Adrenal gland (tissue), 12 donors: ENCODE results near the gene MGME1. TPM values are rescaled to one million over a fixed set of nuclear protein-coding genes. Genes with fewer than 3 reads are reported as not detected.

Experiments
- DNase-seq, 7 donors: peaks; one replicate each; pipeline ENCODE4 v3.0.0-alpha.2; 2019 to 2020
- H3K27ac ChIP-seq, 5 donors: fragments of 200-600 bp; sonication (generic) in 4 of 5; 1 replicate in 3 of 5; 2 replicates in 2 of 5; pipeline versions ENCODE4 v1.5.1 to v1.8.0; 2016 to 2020; ENCODE audit warnings: mild to moderate bottlenecking in 1 of 5
- H3K27me3 ChIP-seq: fragments of 200-600 bp; 2 replicates; pipeline ENCODE4 v1.8.0; 2021
- H3K36me3 ChIP-seq, 2 donors: fragments of 200-600 bp; replicated peaks in 1 of 2; 1 replicate in 1 of 2; 2 replicates in 1 of 2; pipeline versions ENCODE4 v1.5.1 to v1.8.0; 2018 to 2022
- H3K4me1 ChIP-seq, 2 donors: fragments of 200-600 bp; replicated peaks in 1 of 2; 1 replicate in 1 of 2; 2 replicates in 1 of 2; pipeline versions ENCODE4 v1.5.1 to v1.8.0; 2018 to 2021
- H3K4me3 ChIP-seq, 4 donors: fragments of 200-600 bp; sonication (generic) in 3 of 4; one replicate each; pipeline ENCODE4 v1.5.1; 2016 to 2018
- H3K9me3 ChIP-seq, 3 donors: fragments of 200-600 bp; sonication (generic) in 1 of 3; replicated peaks in 1 of 3; 1 replicate in 2 of 3; 2 replicates in 1 of 3; pipeline versions ENCODE4 v1.5.1 to v1.8.0; 2016 to 2021
- CTCF ChIP-seq, 6 experiments: fragments of 450-650 bp in 4 of 6; fragments of 200-600 bp in 2 of 6; sonication (generic) in 1 of 6; IDR thresholded peaks; 1 replicate in 5 of 6; 2 replicates in 1 of 6; pipeline versions ENCODE4 v1.5.1 to v1.8.0; 2016 to 2021; ENCODE audit warnings: antibody characterized with exemption in 6 of 6, mild to moderate bottlenecking in 2 of 6, moderate library complexity in 1 of 6
- POLR2A ChIP-seq, 2 donors: fragments of 450-650 bp; IDR thresholded peaks; one replicate each; pipeline ENCODE4 v1.6.1; 2017; ENCODE audit warnings: antibody characterized with exemption in 2 of 2, mild to moderate bottlenecking in 2 of 2, moderate library complexity in 1 of 2
- WGBS, 4 donors: extraction: QIAGEN DNeasy Blood & Tissue Kit in 2 of 4; methylation state at CpG; one replicate each; pipeline versions ENCODE4 v1.1.5 to v1.1.7; 2013 to 2017; 5-methylcytosine and 5-hydroxymethylcytosine counted together
- intact Hi-C, 2 donors: fragments of 100-400 bp; cut with DNase I; formaldehyde crosslinking; loops; one replicate each; pipeline versions ENCODE4 v1.14.1 to v1.15.0; 2022 to 2023
- polyA plus RNA-seq, 3 donors: library from polyadenylated mRNA; stranded (reverse); fragments of 200-250 nt in 2 of 3; fragments of 350-450 nt in 1 of 3; fragmentation: Illumina TruSeq in 1 of 3; extraction: RNeasy Lipid Tissue Mini Kit (QIAGEN cat#74804) in 1 of 3; gene quantifications; one replicate each; pipeline ENCODE4 v1.2.3, GENCODE V29; 2013 to 2014
- total RNA-seq, 9 donors: library from RNA; depleted of rRNA in 4 of 9; stranded (reverse); fragments of >200 nt in 4 of 9; fragments of 120-200 nt in 1 of 9; fragmentation: NEBNext Ultra II Directional in 1 of 9; extraction: Animal tissue kit (Norgen Biotek cat#: 25700) in 1 of 9; gene quantifications; one replicate each; pipeline versions ENCODE4 v1.1.0 to v1.2.4, GENCODE V29; 2013 to 2023
- donor health status: healthy with polysubstance abuse.
- donor health status: Bipolar disorder and iron deficiency.
- donor health status: DM: yes; HTN: yes; CAD: no.
- donor health status: DM: no; HTN: no; CAD: no.
- donor health status: DM: no; HTN: no; CAD: no.
- donor health status: DM: yes; HTN: yes; CAD: no.

MGME1 gene
- total and polyA plus RNA-seq, 12 donors = 11.0 to 30.0 (median 20.5) TPM

DNA sequence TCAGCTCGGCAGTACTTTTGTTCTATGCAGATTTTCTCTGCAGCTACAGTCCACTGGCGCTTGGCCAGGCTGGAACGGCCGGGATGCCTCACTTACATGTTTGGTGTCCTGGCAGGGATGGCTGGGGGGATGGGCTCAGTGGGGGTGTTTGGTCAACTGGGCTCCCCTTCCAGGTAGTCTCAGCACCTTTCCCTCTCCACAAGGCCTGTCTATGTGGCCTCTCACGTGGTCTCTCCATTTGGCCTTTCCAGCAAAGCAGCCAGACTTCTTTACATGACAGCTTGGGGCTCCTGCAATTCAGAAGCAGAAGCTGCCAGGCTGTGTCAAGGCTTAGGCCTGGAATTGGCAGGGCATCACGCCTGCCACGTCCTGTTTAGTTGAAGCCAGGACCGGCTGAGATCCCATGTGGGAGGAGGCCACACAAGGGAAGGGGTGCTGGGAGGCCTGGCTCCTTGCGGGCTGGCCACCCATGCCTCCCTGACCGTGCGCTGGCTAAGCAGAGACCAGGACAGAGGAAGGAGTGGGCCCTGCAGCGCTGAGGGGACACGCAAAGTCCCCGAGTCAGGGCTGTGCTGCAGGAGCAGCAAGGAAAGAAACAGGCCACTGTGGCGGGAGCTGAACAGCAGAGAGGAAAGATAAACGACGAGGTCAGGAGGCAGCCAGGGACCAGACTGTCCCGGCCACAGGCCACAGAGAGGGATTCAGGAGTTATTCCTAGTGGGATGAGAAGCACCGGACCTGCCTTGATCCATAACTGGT is 38.9 kb downstream of the MGME1 start:
- Histone ChIP-seq H3K4me3 (no peak overlapping the region), H3K27ac (no peak overlapping the region), H3K9me3 (no peaks in the 10 kb centered on the region), H3K36me3 (no peaks in the 10 kb centered on the region), H3K4me1 (peaks cover 0 to 4% of the 10 kb centered on the region in 2 donors), H3K27me3 (no peaks in the 10 kb centered on the region)
- WGBS, 4 donors = 64 to 72% (median 66%) methylated on average over 10 to 19 of the region's 19 CpGs
- TF ChIP-seq POLR2A (IDR thresholded peaks at IDR 0.05) = no peak
- no peak for TF ChIP-seq CTCF (IDR thresholded peaks at IDR 0.05)
- intact Hi-C loops = no loop called here
- DNase-seq = peak in 6 of 7 donors; percentile 25 to 74 (median 50)

DNA sequence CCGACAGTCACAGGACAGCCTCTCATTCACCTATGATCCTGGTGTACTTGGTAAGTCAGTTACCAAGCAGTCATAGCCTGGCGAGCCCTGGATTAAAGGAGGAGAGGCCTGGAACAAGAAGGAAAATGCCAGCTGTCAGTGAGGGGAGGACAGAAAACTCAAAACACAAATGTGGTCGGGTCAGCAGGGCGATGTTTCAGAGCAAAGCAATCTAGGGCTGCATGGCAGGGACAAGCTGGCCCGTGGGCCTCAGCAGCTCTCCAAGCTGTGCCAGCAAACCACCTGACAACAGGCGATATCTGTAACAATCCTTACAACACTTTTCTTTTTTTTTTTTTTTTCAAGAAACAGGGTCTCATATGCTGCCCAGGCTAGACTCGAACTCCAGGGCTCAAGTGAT is 40.3 kb downstream of the MGME1 start:
- Histone ChIP-seq H3K4me1 (peaks cover 0 to 4% of the 10 kb centered on the region in 2 donors), H3K9me3 (no peaks in the 10 kb centered on the region), H3K36me3 (no peaks in the 10 kb centered on the region), H3K4me3 (no peak overlapping the region), H3K27me3 (no peaks in the 10 kb centered on the region), H3K27ac (no peak overlapping the region)
- TF ChIP-seq POLR2A (IDR thresholded peaks at IDR 0.05) (no peak), CTCF (IDR thresholded peaks at IDR 0.05) (no peak)
- WGBS, 4 donors = 91 to 96% (median 94%) methylated on average over 7 of the region's 7 CpGs
- intact Hi-C loops = no loop called here
- no peak for DNase-seq

DNA sequence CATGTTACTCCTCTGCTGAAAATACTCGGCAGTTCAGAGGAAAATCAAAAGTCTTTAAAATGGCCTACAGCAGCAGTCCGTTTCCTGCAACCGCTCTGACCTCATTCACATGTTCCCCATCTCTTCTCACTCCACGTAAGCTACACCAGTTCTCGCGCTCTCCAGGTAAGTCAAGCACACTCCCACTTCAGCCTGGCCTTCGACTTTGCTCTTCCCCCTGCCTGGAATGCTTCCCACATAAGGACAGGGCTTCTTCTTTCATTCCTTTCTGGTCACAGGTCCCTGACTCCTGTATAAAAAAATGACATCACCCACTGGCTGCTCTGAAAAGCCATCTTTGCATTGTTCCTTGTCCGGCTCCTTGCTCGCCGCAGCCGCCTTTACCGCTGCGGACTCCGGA is 42.7 kb downstream of the MGME1 start:
- Histone ChIP-seq H3K9me3 (no peaks in the 10 kb centered on the region), H3K4me1 (peaks cover 0 to 4% of the 10 kb centered on the region in 2 donors), H3K27ac (no peak overlapping the region), H3K27me3 (no peaks in the 10 kb centered on the region), H3K4me3 (no peak overlapping the region), H3K36me3 (no peaks in the 10 kb centered on the region)
- no peak for DNase-seq
- 93 to 96% (median 94%) methylated on average over 14 of the region's 14 CpGs for WGBS, 4 donors
- intact Hi-C loops = no loop called here
- TF ChIP-seq CTCF (IDR thresholded peaks at IDR 0.05) = no peak
- no peak for TF ChIP-seq POLR2A (IDR thresholded peaks at IDR 0.05)

GRCh38 chr20:18011951-18012645 is 43.3 kb downstream of the MGME1 start:
- Histone ChIP-seq H3K4me1 (peaks cover 0 to 4% of the 10 kb centered on the region in 2 donors), H3K27me3 (no peaks in the 10 kb centered on the region), H3K4me3 (no peak overlapping the region), H3K27ac (no peak overlapping the region), H3K9me3 (no peaks in the 10 kb centered on the region), H3K36me3 (no peaks in the 10 kb centered on the region)
- 89 to 95% (median 90%) methylated on average over 21 of the region's 21 CpGs for WGBS, 4 donors
- no peak for TF ChIP-seq POLR2A (IDR thresholded peaks at IDR 0.05)
- intact Hi-C loops = no loop called here
- DNase-seq = no peak
